Kidney (tissue), 14 donors: Measurements from ENCODE around the gene VKORC1. TPM values are rescaled to one million over a fixed set of nuclear protein-coding genes. Genes with fewer than 3 reads are reported as not detected.
"Not testable (repeated sequence)": the region's sequence is repeated elsewhere in the genome, so short reads cannot be mapped to it uniquely, and the experiment has no call there.

ENCODE experiments used
- DNase-seq, 5 donors: peaks; one replicate each; pipeline ENCODE4 v3.0.0-alpha.2; 2013 to 2020
- FAIRE-seq: peaks from 2 replicates; lab custom pipeline; 2012; peaks lifted over from hg19 to GRCh38; lab: Jason Lieb, UNC
- H3K27ac ChIP-seq, 2 donors: one replicate each; pipeline ENCODE4 v1.7.0; 2013; ENCODE audit warnings: low read depth in 2 of 2, low read length in 2 of 2, inconsistent platforms in 1 of 2
- H3K27me3 ChIP-seq: one replicate; pipeline ENCODE4 v1.7.1; 2013; ENCODE audit warnings: low read length, inconsistent platforms; ENCODE audit not compliant: control insufficient read depth, insufficient read depth
- H3K36me3 ChIP-seq, 3 donors: one replicate each; pipeline versions ENCODE4 v1.7.0 to v1.7.1; 2013; ENCODE audit warnings: low read length in 3 of 3, control low read depth in 1 of 3, inconsistent platforms in 1 of 3; ENCODE audit not compliant: insufficient read depth in 3 of 3, control insufficient read depth in 2 of 3
- H3K4me1 ChIP-seq, 3 donors: one replicate each; pipeline versions ENCODE4 v1.7.0 to v1.7.1; 2013; ENCODE audit warnings: low read length in 3 of 3, inconsistent platforms in 1 of 3, low read depth in 1 of 3; ENCODE audit not compliant: control insufficient read depth in 2 of 3, insufficient read depth in 2 of 3
- H3K4me3 ChIP-seq, 3 donors: one replicate each; pipeline versions ENCODE4 v1.7.0 to v1.8.1; 2013; ENCODE audit warnings: low read length in 3 of 3, control low read depth in 1 of 3, inconsistent platforms in 1 of 3
- H3K9ac ChIP-seq, 3 donors: one replicate each; pipeline versions ENCODE4 v1.7.0 to v1.7.1; 2013; ENCODE audit warnings: low read length in 3 of 3, control low read depth in 1 of 3, inconsistent platforms in 1 of 3
- H3K9me3 ChIP-seq, 3 donors: one replicate each; pipeline versions ENCODE4 v1.7.0 to v1.7.1; 2013; ENCODE audit warnings: low read length in 3 of 3, control low read depth in 1 of 3, inconsistent platforms in 1 of 3; ENCODE audit not compliant: control insufficient read depth in 2 of 3, insufficient read depth in 1 of 3
- intact Hi-C: fragments of 100-400 bp; cut with DNase I; formaldehyde crosslinking; loops from one replicate; pipeline ENCODE4 v1.11.1; 2022
- polyA plus RNA-seq: library from polyadenylated mRNA; stranded (reverse); fragments of 350-450 nt; fragmentation: Illumina TruSeq; extraction: RNeasy Lipid Tissue Mini Kit (QIAGEN cat#74804); gene quantifications from one replicate; pipeline ENCODE4 v1.2.3, GENCODE V29; 2014; ENCODE audit warnings: low read depth, low replicate concordance; ENCODE audit not compliant: insufficient read depth
- total RNA-seq: library from RNA; stranded (reverse); fragmentation: NEBNext Ultra II Directional; extraction: Animal tissue kit (Norgen Biotek cat#: 25700); gene quantifications from one replicate; pipeline ENCODE4 v1.2.1, GENCODE V29; 2021
- TF ChIP-seq, protein P1 (sequence below): IDR thresholded peaks from 3 replicates; pipeline ENCODE4 v1.5.1; 2012; ENCODE audit warnings: mild to moderate bottlenecking, moderate library complexity, borderline replicate concordance; ENCODE audit not compliant: insufficient read depth; ENCODE audit errors: extremely low read depth
- donor health status: control.
- donor health status: control.
- donor health status: control.
- donor health status: control.
- donor health status: control.
- donor health status: DM: yes; HTN: yes; CAD: no.
- donor health status: Normal renal cell carcinoma (clear cell type).

VKORC1 gene
- total and polyA plus RNA-seq, 2 donors from 2014 or later, result 84.7 to 209 TPM

DNA sequence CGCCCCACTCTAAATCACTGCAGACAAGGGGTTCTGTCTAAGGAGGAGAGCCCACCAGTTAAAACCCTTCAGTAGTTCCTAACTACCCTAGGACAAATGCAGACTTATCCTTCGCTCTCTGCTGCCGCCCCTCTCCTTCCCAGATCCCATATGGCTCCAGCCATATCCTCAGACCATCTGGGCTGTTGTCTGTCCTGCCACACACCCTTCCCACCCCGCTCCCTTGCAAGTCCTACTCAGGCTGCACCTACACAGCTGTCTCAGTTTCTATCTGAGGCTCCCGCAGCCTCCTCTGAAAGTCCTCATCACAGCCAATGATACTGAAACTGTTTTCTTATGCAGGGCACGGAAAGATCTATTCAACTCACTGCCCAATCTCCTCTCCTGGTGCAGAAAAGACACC is 12.9 kb upstream of the VKORC1 start:
- H3K27ac ChIP-seq, result no peak overlapping the region
- TF ChIP-seq, protein P1, sequence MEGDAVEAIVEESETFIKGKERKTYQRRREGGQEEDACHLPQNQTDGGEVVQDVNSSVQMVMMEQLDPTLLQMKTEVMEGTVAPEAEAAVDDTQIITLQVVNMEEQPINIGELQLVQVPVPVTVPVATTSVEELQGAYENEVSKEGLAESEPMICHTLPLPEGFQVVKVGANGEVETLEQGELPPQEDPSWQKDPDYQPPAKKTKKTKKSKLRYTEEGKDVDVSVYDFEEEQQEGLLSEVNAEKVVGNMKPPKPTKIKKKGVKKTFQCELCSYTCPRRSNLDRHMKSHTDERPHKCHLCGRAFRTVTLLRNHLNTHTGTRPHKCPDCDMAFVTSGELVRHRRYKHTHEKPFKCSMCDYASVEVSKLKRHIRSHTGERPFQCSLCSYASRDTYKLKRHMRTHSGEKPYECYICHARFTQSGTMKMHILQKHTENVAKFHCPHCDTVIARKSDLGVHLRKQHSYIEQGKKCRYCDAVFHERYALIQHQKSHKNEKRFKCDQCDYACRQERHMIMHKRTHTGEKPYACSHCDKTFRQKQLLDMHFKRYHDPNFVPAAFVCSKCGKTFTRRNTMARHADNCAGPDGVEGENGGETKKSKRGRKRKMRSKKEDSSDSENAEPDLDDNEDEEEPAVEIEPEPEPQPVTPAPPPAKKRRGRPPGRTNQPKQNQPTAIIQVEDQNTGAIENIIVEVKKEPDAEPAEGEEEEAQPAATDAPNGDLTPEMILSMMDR, result no peak
- no peaks in the 10 kb centered on the region for H3K27me3 ChIP-seq
- H3K9me3 ChIP-seq, result no peaks in the 10 kb centered on the region
- DNase-seq (no peak), FAIRE-seq (no peak)
- H3K36me3 ChIP-seq, result peaks cover 0 to 16% (median 8%) of the 10 kb centered on the region in 3 donors
- no peak overlapping the region for H3K9ac ChIP-seq
- H3K4me3 ChIP-seq, result no peak overlapping the region
- intact Hi-C loops, result no loop called here
- peaks cover 0 to 15% (median 0%) of the 10 kb centered on the region in 3 donors for H3K4me1 ChIP-seq

- no peak overlapping the region for H3K4me3 ChIP-seq
- H3K27me3 ChIP-seq, result no peaks in the 10 kb centered on the region
- TF ChIP-seq, protein P1, result no peak
- H3K9ac ChIP-seq, result no peak overlapping the region
- intact Hi-C loops, result no loop called here
- FAIRE-seq (no peak), DNase-seq (no peak)
- peaks cover 0 to 12% (median 8%) of the 10 kb centered on the region in 3 donors for H3K36me3 ChIP-seq
- H3K9me3 ChIP-seq, result no peaks in the 10 kb centered on the region
- no peak overlapping the region for H3K27ac ChIP-seq
- H3K4me1 ChIP-seq, result peaks cover 0 to 15% (median 0%) of the 10 kb centered on the region in 3 donors
Observed at GRCh38 chr16:31106509-31107464, 12.2 kb upstream of the VKORC1 start.

DNA sequence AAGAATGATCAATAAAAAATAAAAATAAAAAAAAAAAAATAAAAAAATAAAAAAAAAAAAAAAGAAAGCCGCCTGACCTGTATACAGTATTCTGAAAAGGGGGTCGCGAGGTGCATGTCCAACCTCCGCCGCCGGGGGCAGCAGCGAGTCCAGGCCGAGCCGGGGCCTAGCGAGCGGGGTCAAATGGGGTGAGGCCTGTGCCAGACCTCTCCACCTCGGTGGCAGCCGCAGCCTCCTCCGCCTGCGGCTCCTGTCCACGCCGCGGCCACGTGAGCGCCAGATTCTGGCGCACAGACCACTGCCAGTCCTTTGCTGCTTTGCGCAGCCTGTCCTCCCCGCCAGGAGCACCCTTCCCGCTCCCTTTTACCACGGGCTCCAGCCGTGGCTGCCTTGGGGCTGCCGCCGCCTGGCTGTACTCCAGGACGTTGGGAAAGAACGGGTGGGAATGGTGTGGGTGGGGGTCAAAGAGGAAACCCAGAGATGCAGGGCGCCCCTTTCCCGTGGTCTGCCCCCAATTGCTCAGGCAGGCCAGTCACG is 11.1 kb upstream of the VKORC1 start:
- no peak overlapping the region for H3K9ac ChIP-seq
- DNase-seq (peak; percentile 56 to 93 (median 82)), FAIRE-seq (no peak)
- peaks cover 0 to 9% (median 0%) of the 10 kb centered on the region in 3 donors for H3K36me3 ChIP-seq
- peak overlapping the region in 1 of 3 donors; percentile 32 for H3K4me3 ChIP-seq
- H3K27ac ChIP-seq, result peak overlapping the region; percentile 28 to 57
- H3K27me3 ChIP-seq, result no peaks in the 10 kb centered on the region
- TF ChIP-seq, protein P1, result peak; percentile 77
- peaks cover 0 to 15% (median 0%) of the 10 kb centered on the region in 3 donors for H3K4me1 ChIP-seq
- H3K9me3 ChIP-seq, result no peaks in the 10 kb centered on the region
- intact Hi-C loops, result no loop called here

DNA sequence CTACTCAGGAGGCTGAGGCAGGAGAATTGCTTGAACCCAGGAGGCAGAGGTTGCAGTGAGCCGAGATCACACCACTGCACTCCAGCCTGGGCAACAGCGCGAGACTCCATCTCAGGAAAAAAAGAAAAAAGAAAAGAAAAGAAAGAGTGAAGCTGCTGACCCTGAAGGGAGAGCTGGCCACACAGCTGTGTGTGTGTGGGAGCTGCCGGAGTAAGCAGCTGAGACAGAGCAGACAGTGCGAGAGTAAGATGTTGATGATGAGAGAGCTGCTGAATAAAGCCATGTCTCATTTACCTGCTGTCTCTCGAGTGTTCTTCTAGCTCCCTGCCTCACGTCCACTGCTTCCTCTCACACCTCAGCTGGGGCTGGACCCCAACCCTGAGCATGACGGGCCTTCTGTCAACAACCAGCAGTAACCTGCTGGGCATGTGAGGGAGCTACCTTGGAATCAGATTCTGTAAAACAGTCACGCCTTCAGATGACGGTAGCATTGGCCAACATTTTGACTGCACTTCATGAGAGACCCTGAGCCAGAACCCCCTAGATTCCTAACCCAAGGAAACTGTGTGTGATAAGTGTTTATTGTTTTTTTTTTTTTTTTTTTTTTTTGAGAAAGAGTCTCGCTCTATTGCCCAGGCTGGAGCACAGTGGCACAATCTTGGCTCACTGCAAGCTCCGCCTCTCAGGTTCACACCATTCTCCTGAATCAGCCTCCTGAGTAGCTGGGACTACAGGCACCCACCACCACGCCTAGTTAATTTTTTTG is 6.5 kb upstream of the VKORC1 start:
- H3K27ac ChIP-seq, FAIRE-seq, intact Hi-C loops, H3K4me3 ChIP-seq, H3K36me3 ChIP-seq, H3K4me1 ChIP-seq, H3K27me3 ChIP-seq, H3K9ac ChIP-seq, H3K9me3 ChIP-seq: not testable (repeated sequence)
- peak in 2 of 5 donors; percentile 32 to 54 for DNase-seq
